HG02885 (cell line): ENCODE measurements around the gene TSFM.

Experiments used
- ATAC-seq: cut with Tn5 transposase; IDR thresholded peaks from one replicate; pipeline ENCODE4 v1.9.1; 2021; ENCODE audit warnings: mild to moderate bottlenecking; ENCODE audit not compliant: unreplicated experiment, poor library complexity

Gene TSFM

GRCh38 chr12:57782608-57783465 lies at the start of gene TSFM:
Gene TSFM, plus strand, starts transcription at chr12:57782787. Its CDS starts 15 bp downstream, at chr12:57782802.
- ATAC-seq, result peak; percentile 85

- no peak for ATAC-seq
These were observed 48.7 kb upstream of the TSFM start for GRCh38 chr12:57733928-57734327.

GRCh38 chr12:57734591-57734990 lies 48.0 kb upstream of the TSFM start:
- no peak for ATAC-seq

- no peak for ATAC-seq
These were observed 47.3 kb upstream of the TSFM start for GRCh38 chr12:57735198-57735855.

- no peak for ATAC-seq
These were observed 46.4 kb upstream of the TSFM start for GRCh38 chr12:57735952-57736740.

GRCh38 chr12:57736741-57737466 lies 45.7 kb upstream of the TSFM start:
- ATAC-seq, result no peak

GRCh38 chr12:57737467-57738460 lies 44.8 kb upstream of the TSFM start:
- no peak for ATAC-seq

- no peak for ATAC-seq
These were observed 43.8 kb upstream of the TSFM start, which contains the start of gene AGAP2 for GRCh38 chr12:57738661-57739237. Gene AGAP2, minus strand, starts transcription at chr12:57738742. Its CDS starts 496 bp downstream, at chr12:57738246.

- ATAC-seq, result no peak
These were observed 43.2 kb upstream of the TSFM start for GRCh38 chr12:57739387-57739786.

- ATAC-seq, result no peak
These were observed 42.6 kb upstream of the TSFM start for GRCh38 chr12:57739914-57740538.

GRCh38 chr12:57740656-57741412 lies 41.8 kb upstream of the TSFM start:
- ATAC-seq, result peak; percentile 42

GRCh38 chr12:57741413-57741789 lies 41.2 kb upstream of the TSFM start:
- ATAC-seq, result no peak

- peak; percentile 65 for ATAC-seq
These were observed 40.5 kb upstream of the TSFM start for GRCh38 chr12:57741844-57742738.

GRCh38 chr12:57743769-57744168 lies 38.8 kb upstream of the TSFM start:
- ATAC-seq, result no peak

- peak; percentile 37 for ATAC-seq
These were observed 38.3 kb upstream of the TSFM start for GRCh38 chr12:57744194-57744776.
